ENCODE data around the gene GPSM1. TPM values are rescaled to one million over a fixed set of nuclear protein-coding genes. Genes with fewer than 3 reads are reported as not detected.

The GPSM1 gene
- total and polyA plus RNA-seq, 2 experiments from 2014 or later = 58.5 to 116 TPM

DNA sequence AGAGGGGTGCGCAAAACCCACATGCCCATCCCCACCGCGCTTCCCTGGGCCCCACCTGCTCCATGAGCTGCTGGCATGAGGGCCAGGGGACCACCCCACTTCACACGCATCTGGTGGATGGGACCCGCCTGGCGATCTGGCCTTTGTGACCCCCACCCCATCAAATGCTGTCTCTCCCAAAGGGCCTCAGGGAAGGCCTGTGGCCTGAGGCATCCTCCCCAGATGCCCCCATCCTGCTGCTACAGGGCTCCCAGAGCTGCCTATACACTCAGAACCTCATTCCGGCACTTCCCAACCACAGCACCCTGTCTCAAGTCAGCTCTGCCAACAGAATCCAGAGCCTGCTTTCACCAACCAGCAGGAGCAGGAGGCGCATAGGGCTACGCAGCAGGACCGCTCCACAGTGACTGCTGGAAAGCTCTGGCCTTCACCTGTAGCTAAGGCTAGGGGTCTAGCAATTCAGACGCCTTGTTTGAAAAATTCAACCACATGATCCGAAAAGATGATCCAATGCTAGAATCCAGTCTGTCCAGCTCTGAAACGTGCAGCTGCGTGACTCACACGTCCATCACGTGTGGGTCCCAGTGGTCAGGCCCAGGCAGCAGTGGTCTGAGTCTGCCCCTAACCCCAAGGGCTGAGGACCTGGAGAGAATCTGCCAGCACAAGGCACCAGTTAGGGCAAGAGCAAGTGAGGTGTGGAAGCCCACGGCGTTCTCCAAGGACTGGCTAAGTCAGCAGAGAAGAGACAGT, 74.0 kb downstream of the GPSM1 start:
- Histone ChIP-seq H3K4me3 (no peak overlapping the region), H3K9me3 (ENCODE audit: low read depth) (no peaks in the 10 kb centered on the region), H3K27me3 (no peaks in the 10 kb centered on the region), H3K4me1 (ENCODE audit: low read depth) (no peaks in the 10 kb centered on the region), H3K36me3 (peaks cover 16% of the 10 kb centered on the region), H3K27ac (peak overlapping the region; percentile 69)
- DNase-seq (ENCODE audit: low read depth in 1 of 2, low spot score in 1 of 2) = no peak
- TF ChIP-seq, protein P1, sequence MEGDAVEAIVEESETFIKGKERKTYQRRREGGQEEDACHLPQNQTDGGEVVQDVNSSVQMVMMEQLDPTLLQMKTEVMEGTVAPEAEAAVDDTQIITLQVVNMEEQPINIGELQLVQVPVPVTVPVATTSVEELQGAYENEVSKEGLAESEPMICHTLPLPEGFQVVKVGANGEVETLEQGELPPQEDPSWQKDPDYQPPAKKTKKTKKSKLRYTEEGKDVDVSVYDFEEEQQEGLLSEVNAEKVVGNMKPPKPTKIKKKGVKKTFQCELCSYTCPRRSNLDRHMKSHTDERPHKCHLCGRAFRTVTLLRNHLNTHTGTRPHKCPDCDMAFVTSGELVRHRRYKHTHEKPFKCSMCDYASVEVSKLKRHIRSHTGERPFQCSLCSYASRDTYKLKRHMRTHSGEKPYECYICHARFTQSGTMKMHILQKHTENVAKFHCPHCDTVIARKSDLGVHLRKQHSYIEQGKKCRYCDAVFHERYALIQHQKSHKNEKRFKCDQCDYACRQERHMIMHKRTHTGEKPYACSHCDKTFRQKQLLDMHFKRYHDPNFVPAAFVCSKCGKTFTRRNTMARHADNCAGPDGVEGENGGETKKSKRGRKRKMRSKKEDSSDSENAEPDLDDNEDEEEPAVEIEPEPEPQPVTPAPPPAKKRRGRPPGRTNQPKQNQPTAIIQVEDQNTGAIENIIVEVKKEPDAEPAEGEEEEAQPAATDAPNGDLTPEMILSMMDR (IDR thresholded peaks at IDR 0.05; ENCODE audit: low read depth, low read length) = no peak

DNA sequence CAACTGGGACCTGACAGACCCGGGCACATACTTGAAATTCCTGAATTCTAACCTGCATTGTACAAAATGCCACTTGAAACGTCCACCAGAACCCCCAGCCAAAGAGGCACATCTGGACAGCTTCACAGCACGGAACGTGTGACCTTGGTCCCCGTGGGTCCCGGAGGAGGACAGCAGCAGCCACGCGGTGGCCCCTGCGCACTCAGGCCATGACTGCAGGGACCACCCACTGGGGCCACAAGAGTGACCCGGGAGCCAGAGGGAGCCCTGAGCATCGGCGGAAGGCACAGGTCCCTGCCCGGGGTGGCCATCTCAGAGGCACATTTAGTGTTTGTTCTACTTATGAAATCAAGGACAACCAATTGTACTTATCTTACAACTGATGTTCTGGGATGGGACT, 74.7 kb downstream of the GPSM1 start:
- Histone ChIP-seq H3K4me3 (no peak overlapping the region), H3K27me3 (no peaks in the 10 kb centered on the region), H3K27ac (peak overlapping the region; percentile 51), H3K4me1 (ENCODE audit: low read depth) (no peaks in the 10 kb centered on the region), H3K9me3 (ENCODE audit: low read depth) (no peaks in the 10 kb centered on the region), H3K36me3 (peaks cover 18% of the 10 kb centered on the region)
- TF ChIP-seq, protein P1 (IDR thresholded peaks at IDR 0.05; ENCODE audit: low read depth, low read length) = no peak
- DNase-seq (ENCODE audit: low read depth in 1 of 2, low spot score in 1 of 2) = peak in 1 of 2 donors; percentile 18

DNA sequence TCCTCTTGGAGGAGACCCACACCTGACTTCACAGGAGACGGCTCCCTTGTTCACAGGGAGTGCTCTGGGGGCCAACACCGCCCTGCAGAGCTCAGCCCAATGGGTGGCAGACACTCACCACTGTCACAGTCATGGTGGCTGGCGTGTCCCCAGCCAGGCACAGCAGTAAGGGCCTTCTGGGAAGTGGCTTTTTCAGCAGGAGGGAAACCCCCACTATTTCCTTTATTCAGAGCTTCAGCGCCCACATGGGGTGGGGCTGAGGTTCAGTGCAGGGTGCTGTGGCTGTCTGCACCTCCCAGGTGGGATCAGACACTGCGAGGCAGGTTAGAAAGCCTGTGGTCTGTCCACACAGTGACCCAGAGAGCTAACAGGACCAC, 76.2 kb downstream of the GPSM1 start:
- no peak for DNase-seq (ENCODE audit: low read depth in 1 of 2, low spot score in 1 of 2)
- Histone ChIP-seq H3K4me1 (ENCODE audit: low read depth) (no peaks in the 10 kb centered on the region), H3K9me3 (ENCODE audit: low read depth) (no peaks in the 10 kb centered on the region), H3K4me3 (no peak overlapping the region), H3K27ac (no peak overlapping the region), H3K27me3 (no peaks in the 10 kb centered on the region), H3K36me3 (peaks cover 18% of the 10 kb centered on the region)
- TF ChIP-seq, protein P1 (IDR thresholded peaks at IDR 0.05; ENCODE audit: low read depth, low read length) = no peak

- Histone ChIP-seq H3K4me1 (ENCODE audit: low read depth) (no peaks in the 10 kb centered on the region), H3K36me3 (peaks cover 18% of the 10 kb centered on the region)
Measured at GRCh38 chr9:136403915-136404800, 76.8 kb downstream of the GPSM1 start.

DNA sequence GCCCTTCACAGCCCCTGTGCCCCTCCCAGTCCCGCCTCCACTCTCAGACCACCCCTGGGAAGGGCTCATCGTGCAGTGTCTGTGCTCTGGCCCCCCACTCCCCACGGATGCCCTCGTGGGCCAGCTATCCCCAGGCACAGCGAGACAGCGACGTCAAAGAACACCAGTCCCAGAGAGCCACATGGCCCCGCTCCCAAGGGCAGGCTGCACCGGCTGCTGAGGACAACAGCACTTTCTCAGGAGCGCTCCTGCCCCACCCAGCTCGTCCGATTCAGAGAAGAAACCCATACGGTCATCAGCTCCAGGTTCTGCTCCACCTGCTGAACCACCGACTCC, 77.4 kb downstream of the GPSM1 start:
- H3K27ac ChIP-seq = no peak overlapping the region
- H3K4me1 ChIP-seq (ENCODE audit: low read depth) = peaks cover 3% of the 10 kb centered on the region
- TF ChIP-seq, protein P1 (IDR thresholded peaks at IDR 0.05; ENCODE audit: low read depth, low read length) = no peak
- no peak for DNase-seq (ENCODE audit: low read depth in 1 of 2, low spot score in 1 of 2)
- no peak overlapping the region for H3K4me3 ChIP-seq
- H3K9me3 ChIP-seq (ENCODE audit: low read depth) = no peaks in the 10 kb centered on the region
- peaks cover 18% of the 10 kb centered on the region for H3K36me3 ChIP-seq
- no peaks in the 10 kb centered on the region for H3K27me3 ChIP-seq

More at GRCh38 chr9:136403915-136404800, 76.8 kb downstream of the GPSM1 start:
- no peaks in the 10 kb centered on the region for H3K27me3 ChIP-seq
- TF ChIP-seq, protein P1 (IDR thresholded peaks at IDR 0.05; ENCODE audit: low read depth, low read length) = no peak
- no peaks in the 10 kb centered on the region for H3K9me3 ChIP-seq (ENCODE audit: low read depth)
- DNase-seq (ENCODE audit: low read depth in 1 of 2, low spot score in 1 of 2) = no peak
- no peak overlapping the region for H3K27ac ChIP-seq
- H3K4me3 ChIP-seq = no peak overlapping the region
